Spleen (tissue), 11 donors: ENCODE results near the gene SNX13. TPM values are rescaled to one million over a fixed set of nuclear protein-coding genes. Genes with fewer than 3 reads are reported as not detected.

Experiments
- DNase-seq: peaks from one replicate; pipeline ENCODE4 v3.0.0-alpha.2; 2020
- H3K27ac ChIP-seq, 8 donors: fragments of 200-600 bp; sonication (generic) in 7 of 8; 1 replicate in 4 of 8; 2 replicates in 4 of 8; pipeline versions ENCODE4 v1.5.0 to v1.8.0; 2016 to 2021; ENCODE audit warnings: inconsistent platforms in 4 of 8, mild to moderate bottlenecking in 4 of 8, moderate library complexity in 1 of 8
- H3K27me3 ChIP-seq, 7 donors: fragments of 200-600 bp; sonication (generic) in 6 of 7; replicated peaks in 1 of 7; 1 replicate in 4 of 7; 2 replicates in 3 of 7; pipeline versions ENCODE4 v1.5.0 to v1.8.0; 2016 to 2021; ENCODE audit warnings: inconsistent platforms in 3 of 7, mild to moderate bottlenecking in 1 of 7
- H3K36me3 ChIP-seq, 6 donors: fragments of 200-600 bp; sonication (generic) in 5 of 6; 1 replicate in 4 of 6; 2 replicates in 2 of 6; pipeline versions ENCODE4 v1.5.0 to v1.8.0; 2016 to 2021; ENCODE audit warnings: inconsistent platforms in 2 of 6
- H3K4me1 ChIP-seq, 6 donors: fragments of 200-600 bp; sonication (generic) in 5 of 6; 1 replicate in 3 of 6; 2 replicates in 3 of 6; pipeline versions ENCODE4 v1.5.0 to v1.8.0; 2016 to 2021; ENCODE audit warnings: inconsistent platforms in 3 of 6
- H3K4me3 ChIP-seq, 8 donors: fragments of 200-600 bp; sonication (generic) in 7 of 8; 1 replicate in 4 of 8; 2 replicates in 4 of 8; pipeline versions ENCODE4 v1.5.0 to v1.8.0; 2016 to 2021; ENCODE audit warnings: inconsistent platforms in 4 of 8, mild to moderate bottlenecking in 4 of 8, moderate library complexity in 2 of 8
- H3K9me3 ChIP-seq, 8 donors: fragments of 200-600 bp; sonication (generic) in 7 of 8; 1 replicate in 4 of 8; 2 replicates in 4 of 8; pipeline versions ENCODE4 v1.5.0 to v1.8.0; 2016 to 2021; ENCODE audit warnings: inconsistent platforms in 4 of 8
- POLR2A ChIP-seq, 3 donors: fragments of 450-650 bp; IDR thresholded peaks; one replicate each; pipeline ENCODE4 v1.5.1; 2017; ENCODE audit warnings: antibody characterized with exemption in 3 of 3, mild to moderate bottlenecking in 1 of 3
- POLR2AphosphoS5 ChIP-seq, 3 donors: sonication (generic); formaldehyde crosslinking; IDR thresholded peaks; one replicate each; pipeline ENCODE4 v1.5.1; 2017; ENCODE audit warnings: antibody characterized with exemption in 3 of 3
- WGBS, 5 donors: extraction: QIAGEN DNeasy Blood & Tissue Kit in 3 of 5; methylation state at CpG; one replicate each; pipeline versions ENCODE4 v1.1.5 to v1.1.7; 2013 to 2018; 5-methylcytosine and 5-hydroxymethylcytosine counted together
- intact Hi-C: fragments of 100-400 bp; cut with DNase I; formaldehyde crosslinking; loops from one replicate; pipeline ENCODE4 v1.15.0; 2023; ENCODE audit warnings: low total_unique reads
- polyA plus RNA-seq, 3 donors: library from polyadenylated mRNA; stranded (reverse); fragments of 200-250 nt; gene quantifications; one replicate each; pipeline ENCODE4 v1.2.1, GENCODE V29; 2013
- total RNA-seq, 7 donors: library from RNA; depleted of rRNA in 3 of 7; stranded (reverse); fragments of >200 nt in 3 of 7; fragmentation: NEBNext Ultra II Directional in 4 of 7; extraction: Animal tissue kit (Norgen Biotek cat#: 25700) in 4 of 7; gene quantifications; one replicate each; pipeline versions ENCODE4 v1.1.0 to v1.2.1, GENCODE V29; 2016 to 2021
- TF ChIP-seq, protein P1 (sequence below), 11 experiments: fragments of 200-600 bp in 7 of 11; fragments of 450-650 bp in 4 of 11; sonication (generic) in 4 of 11; IDR thresholded peaks in 8 of 11; conservative IDR thresholded peaks in 3 of 11; 1 replicate in 7 of 11; 2 replicates in 4 of 11; pipeline versions ENCODE4 v1.4.0 to v1.8.0; 2016 to 2021; ENCODE audit warnings: antibody characterized with exemption in 11 of 11, inconsistent platforms in 4 of 11, mild to moderate bottlenecking in 1 of 11
- donor health status: healthy with polysubstance abuse.
- donor health status: DM: no; HTN: no; CAD: no; lungs with moderate emphysema.
- donor health status: DM: no; HTN: no; CAD: no.
- donor health status: Bipolar disorder and iron deficiency.
- donor health status: healthy.
- donor health status: DM: no; HTN: no; CAD: no.
- donor health status: DM: yes; HTN: yes; CAD: no.

SNX13 gene
- total and polyA plus RNA-seq, 10 donors, result 5.7 to 79.8 (median 55.8) TPM

GRCh38 chr7:17952387-17952786 lies 12.1 kb upstream of the SNX13 start:
- intact Hi-C loops, result no loop called here
- WGBS, 5 donors, result 63 to 83% (median 72%) methylated on average over 2 of the region's 2 CpGs
- Histone ChIP-seq H3K4me1 (peaks cover 2 to 11% (median 8%) of the 10 kb centered on the region in 6 donors), H3K27ac (peak overlapping the region in 1 of 8 donors; percentile 20), H3K36me3 (no peaks in the 10 kb centered on the region), H3K27me3 (no peaks in the 10 kb centered on the region), H3K9me3 (no peaks in the 10 kb centered on the region), H3K4me3 (peak overlapping the region in 1 of 8 donors; percentile 10)
- TF ChIP-seq POLR2AphosphoS5 (IDR thresholded peaks at IDR 0.05) (no peak), POLR2A (IDR thresholded peaks at IDR 0.05) (no peak)
- TF ChIP-seq, protein P1, sequence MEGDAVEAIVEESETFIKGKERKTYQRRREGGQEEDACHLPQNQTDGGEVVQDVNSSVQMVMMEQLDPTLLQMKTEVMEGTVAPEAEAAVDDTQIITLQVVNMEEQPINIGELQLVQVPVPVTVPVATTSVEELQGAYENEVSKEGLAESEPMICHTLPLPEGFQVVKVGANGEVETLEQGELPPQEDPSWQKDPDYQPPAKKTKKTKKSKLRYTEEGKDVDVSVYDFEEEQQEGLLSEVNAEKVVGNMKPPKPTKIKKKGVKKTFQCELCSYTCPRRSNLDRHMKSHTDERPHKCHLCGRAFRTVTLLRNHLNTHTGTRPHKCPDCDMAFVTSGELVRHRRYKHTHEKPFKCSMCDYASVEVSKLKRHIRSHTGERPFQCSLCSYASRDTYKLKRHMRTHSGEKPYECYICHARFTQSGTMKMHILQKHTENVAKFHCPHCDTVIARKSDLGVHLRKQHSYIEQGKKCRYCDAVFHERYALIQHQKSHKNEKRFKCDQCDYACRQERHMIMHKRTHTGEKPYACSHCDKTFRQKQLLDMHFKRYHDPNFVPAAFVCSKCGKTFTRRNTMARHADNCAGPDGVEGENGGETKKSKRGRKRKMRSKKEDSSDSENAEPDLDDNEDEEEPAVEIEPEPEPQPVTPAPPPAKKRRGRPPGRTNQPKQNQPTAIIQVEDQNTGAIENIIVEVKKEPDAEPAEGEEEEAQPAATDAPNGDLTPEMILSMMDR (IDR thresholded peaks at IDR 0.05 in 8 of 11, conservative IDR thresholded peaks at IDR 0.05 in 3 of 11), result no peak
- DNase-seq, result no peak

- H3K9me3 ChIP-seq, result no peaks in the 10 kb centered on the region
- TF ChIP-seq, protein P1 (IDR thresholded peaks at IDR 0.05 in 8 of 11, conservative IDR thresholded peaks at IDR 0.05 in 3 of 11), result no peak
- no peak for TF ChIP-seq POLR2AphosphoS5 (IDR thresholded peaks at IDR 0.05)
- no peak for TF ChIP-seq POLR2A (IDR thresholded peaks at IDR 0.05)
- intact Hi-C loops, result no loop called here
- WGBS, 5 donors, result 80 to 93% (median 89%) methylated on average over 5 of the region's 5 CpGs
- H3K27me3 ChIP-seq, result no peaks in the 10 kb centered on the region
- no peaks in the 10 kb centered on the region for H3K36me3 ChIP-seq
- DNase-seq, result no peak
- no peak overlapping the region for H3K4me3 ChIP-seq
- H3K27ac ChIP-seq, result no peak overlapping the region
- H3K4me1 ChIP-seq, result peaks cover 8 to 16% (median 13%) of the 10 kb centered on the region in 6 donors
Measured at GRCh38 chr7:17951742-17952254, 11.5 kb upstream of the SNX13 start.

DNA sequence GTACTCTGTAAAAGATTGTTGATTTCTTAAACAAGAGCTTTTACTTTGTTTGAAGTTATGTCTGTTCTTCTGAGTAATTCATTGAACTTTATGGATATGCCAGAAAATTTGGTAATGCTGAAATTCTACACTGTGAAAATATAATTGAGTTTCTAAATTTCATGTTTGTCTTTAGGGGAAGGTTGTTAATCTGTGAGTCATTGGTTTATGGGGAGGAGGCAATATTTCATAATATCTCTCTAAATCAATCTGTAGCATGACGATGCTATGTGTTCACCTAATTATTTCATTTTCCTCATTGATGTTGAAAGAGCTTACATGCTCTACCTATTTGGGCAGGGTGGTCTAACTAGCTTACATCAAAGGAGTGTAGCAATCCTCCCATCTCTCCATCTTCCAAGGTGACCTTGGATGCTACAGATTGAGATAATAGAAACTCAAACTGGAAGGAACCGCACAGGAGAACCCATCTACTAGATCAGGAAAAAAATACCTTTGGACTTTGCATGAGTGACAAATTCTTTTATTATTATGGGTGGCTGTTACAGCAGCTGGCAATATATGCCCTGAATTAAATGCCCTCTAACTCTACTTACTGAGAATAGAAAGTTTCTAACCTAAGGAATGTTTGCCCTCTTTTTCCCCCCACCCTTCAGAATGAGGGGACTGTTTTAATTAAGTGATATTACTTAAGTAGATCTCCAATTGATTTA lies 8.4 kb upstream of the SNX13 start:
- H3K27ac ChIP-seq, result no peak overlapping the region
- no peaks in the 10 kb centered on the region for H3K9me3 ChIP-seq
- TF ChIP-seq POLR2AphosphoS5 (IDR thresholded peaks at IDR 0.05) (no peak), POLR2A (IDR thresholded peaks at IDR 0.05) (no peak)
- TF ChIP-seq, protein P1 (IDR thresholded peaks at IDR 0.05 in 8 of 11, conservative IDR thresholded peaks at IDR 0.05 in 3 of 11), result no peak
- H3K27me3 ChIP-seq, result no peaks in the 10 kb centered on the region
- H3K4me3 ChIP-seq, result no peak overlapping the region
- intact Hi-C loops, result no loop called here
- DNase-seq, result no peak
- peaks cover 11 to 26% (median 22%) of the 10 kb centered on the region in 6 donors for H3K4me1 ChIP-seq
- 76 to 92% (median 86%) methylated on average over 2 of the region's 2 CpGs for WGBS, 5 donors
- no peaks in the 10 kb centered on the region for H3K36me3 ChIP-seq

DNA sequence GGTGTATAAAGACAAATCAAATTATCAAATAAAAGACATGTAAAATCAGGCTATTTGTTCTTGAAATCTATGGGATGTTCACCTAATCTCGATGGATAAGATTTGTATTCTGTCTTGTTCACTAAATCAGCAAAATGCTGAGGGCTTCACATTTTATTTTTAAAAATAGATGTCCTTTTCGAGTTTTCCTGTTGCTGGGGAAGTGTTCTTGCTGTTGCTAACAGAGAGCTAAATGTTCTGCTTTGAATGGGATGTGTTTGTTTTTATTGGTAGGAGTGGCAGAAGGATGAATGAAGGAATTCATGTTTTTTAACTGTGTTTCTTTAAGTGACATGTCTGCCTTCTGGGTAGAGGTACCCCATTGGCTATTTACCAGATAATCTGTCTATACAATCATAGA lies 7.3 kb upstream of the SNX13 start:
- peak overlapping the region in 5 of 8 donors; percentile 9 to 64 (median 52) for H3K27ac ChIP-seq

More for the DNA sequence above, 7.3 kb upstream of the SNX13 start:
- 39 to 58% (median 43%) methylated on average over 2 of the region's 2 CpGs for WGBS, 5 donors
- peak overlapping the region in 1 of 8 donors; percentile 47 for H3K4me3 ChIP-seq
- DNase-seq, result no peak
- H3K27me3 ChIP-seq, result no peaks in the 10 kb centered on the region
- H3K4me1 ChIP-seq, result peaks cover 11 to 26% (median 22%) of the 10 kb centered on the region in 6 donors
- no peak for TF ChIP-seq POLR2AphosphoS5 (IDR thresholded peaks at IDR 0.05)
- TF ChIP-seq, protein P1 (IDR thresholded peaks at IDR 0.05 in 8 of 11, conservative IDR thresholded peaks at IDR 0.05 in 3 of 11), result no peak
- no peak for TF ChIP-seq POLR2A (IDR thresholded peaks at IDR 0.05)
- no peaks in the 10 kb centered on the region for H3K9me3 ChIP-seq
- intact Hi-C loops, result no loop called here
- H3K36me3 ChIP-seq, result no peaks in the 10 kb centered on the region
